GM18858 (cell line): ENCODE results near the gene PPME1.

Experiments used
- ATAC-seq: cut with Tn5 transposase; IDR thresholded peaks from one replicate; pipeline ENCODE4 v1.9.1; 2021; ENCODE audit not compliant: unreplicated experiment

The PPME1 gene

GRCh38 chr11:74278721-74279161 is 107.7 kb downstream of the PPME1 start:
- no peak for ATAC-seq

GRCh38 chr11:74279256-74279655 is 108.2 kb downstream of the PPME1 start:
- ATAC-seq: no peak

GRCh38 chr11:74280494-74280893 is 109.4 kb downstream of the PPME1 start:
- no peak for ATAC-seq

GRCh38 chr11:74282421-74282820 is 111.3 kb downstream of the PPME1 start:
- no peak for ATAC-seq

GRCh38 chr11:74282914-74283371 is 111.9 kb downstream of the PPME1 start:
- no peak for ATAC-seq

- ATAC-seq: no peak
These were observed 112.6 kb downstream of the PPME1 start for GRCh38 chr11:74283580-74284180.

GRCh38 chr11:74284466-74284865 is 113.4 kb downstream of the PPME1 start:
- no peak for ATAC-seq

- no peak for ATAC-seq
These were observed 117.1 kb downstream of the PPME1 start for GRCh38 chr11:74288161-74288560.

- ATAC-seq: no peak
These were observed 117.8 kb downstream of the PPME1 start for GRCh38 chr11:74288911-74289310.

- no peak for ATAC-seq
These were observed 126.4 kb downstream of the PPME1 start for GRCh38 chr11:74297484-74297883.

- ATAC-seq: no peak
These were observed 127.9 kb downstream of the PPME1 start for GRCh38 chr11:74299015-74299414.
